Fibroblast of skin of left quadriceps (primary cell): ENCODE data around the gene PTCH1.

Experiments
- DNase-seq, 2 experiments: peaks; one replicate each; pipeline ENCODE4 v3.0.0-alpha.2; 2013; ENCODE audit warnings: low read depth in 2 of 2

Gene PTCH1

DNA sequence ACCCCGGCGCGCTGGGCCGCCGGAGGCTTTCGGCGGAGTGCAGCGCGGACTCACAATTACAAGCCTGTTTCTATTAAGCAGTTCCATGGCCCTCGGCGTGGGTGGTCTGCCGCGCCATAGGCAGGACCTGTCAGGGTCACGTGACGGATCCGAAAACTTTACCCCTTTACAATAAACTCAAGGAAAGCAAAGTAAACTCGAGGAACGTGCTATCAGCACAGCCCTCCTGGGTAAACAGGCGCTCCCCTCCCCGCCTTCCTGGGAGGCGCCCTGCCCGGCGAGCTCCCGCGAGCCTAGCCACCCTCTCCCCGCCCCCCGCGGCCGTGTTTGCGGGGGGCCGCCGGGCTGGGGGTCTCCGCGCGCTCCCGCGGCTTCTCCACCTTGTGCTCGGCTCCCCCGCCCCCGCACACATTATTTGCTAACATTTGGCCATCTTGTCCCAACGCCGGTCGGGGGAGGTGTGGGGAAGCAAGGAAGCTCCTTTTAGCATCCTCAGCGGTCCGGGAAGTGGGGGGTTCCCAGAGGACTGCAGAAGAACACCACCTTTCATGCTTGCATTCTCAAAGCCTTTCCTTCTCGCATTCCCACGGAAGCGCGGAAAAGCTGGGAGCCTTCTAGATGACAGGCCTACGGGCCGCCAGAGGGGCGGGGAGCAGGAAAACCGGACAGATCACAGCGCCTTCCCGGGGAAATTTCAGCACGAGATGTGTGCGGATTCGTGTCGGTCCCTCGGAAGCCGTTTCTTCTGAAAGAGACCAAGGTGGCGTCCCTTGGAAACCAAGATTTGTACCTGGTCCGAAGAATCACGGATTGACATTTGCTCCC lies at the start of gene PTCH1:
PTCH1 (minus strand) TSS at position 238 of the 825 bp plus-strand sequence.
- DNase-seq, result no peak

DNA sequence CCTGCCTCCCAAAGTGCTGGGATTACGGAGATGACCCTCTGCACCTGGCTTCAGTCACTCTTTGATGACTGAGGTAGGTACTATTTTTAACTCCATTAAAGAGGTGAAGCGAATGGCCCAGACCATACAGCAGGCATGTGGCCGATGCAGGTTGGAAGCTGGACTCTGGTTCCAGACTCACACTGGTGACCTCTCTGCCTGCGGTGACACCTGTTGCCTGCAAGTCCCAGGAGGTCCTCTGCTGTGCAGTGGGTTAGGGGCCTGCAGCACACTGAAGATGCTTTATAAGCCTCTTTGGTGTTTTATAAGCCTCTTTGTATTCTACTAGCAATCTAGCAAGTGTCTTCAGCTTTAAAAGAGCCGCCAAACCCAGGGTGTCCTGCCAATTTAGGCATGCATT lies 49.2 kb upstream of the PTCH1 start:
- DNase-seq, result no peak

DNA sequence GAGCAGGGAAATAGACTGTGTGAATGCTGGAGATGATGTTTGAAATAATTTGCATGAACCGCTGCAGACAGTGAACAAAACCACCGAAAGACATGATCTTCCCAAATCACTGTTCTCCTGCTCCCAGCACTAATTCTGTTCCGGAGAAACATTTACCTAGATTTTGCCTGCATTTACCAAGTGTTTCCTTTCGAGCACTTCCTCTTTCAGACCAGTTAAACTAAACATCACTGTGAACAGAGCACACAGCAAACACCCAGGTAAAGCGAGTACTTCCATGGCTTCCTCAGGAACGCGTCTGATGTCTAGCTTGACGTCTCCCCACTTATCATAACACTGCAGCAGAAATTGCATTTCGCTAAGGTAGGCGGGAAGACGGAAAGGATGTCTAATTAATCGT lies 45.1 kb upstream of the PTCH1 start:
- no peak for DNase-seq

DNA sequence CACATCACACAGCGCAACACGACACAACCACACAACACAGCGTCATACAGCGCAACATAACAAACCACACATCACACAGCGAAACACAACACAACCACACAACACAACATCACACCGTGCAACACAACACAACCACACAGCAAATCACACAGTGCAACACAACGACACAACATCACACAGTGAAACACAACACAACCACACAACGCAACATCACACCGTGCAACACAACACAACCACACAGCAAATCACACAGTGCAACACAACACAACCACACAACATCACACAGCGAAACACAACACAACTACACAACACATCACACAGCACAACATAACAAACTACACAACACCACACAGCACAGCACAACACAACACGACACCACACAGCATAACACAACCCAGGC lies 40.4 kb upstream of the PTCH1 start:
- no peak for DNase-seq

DNA sequence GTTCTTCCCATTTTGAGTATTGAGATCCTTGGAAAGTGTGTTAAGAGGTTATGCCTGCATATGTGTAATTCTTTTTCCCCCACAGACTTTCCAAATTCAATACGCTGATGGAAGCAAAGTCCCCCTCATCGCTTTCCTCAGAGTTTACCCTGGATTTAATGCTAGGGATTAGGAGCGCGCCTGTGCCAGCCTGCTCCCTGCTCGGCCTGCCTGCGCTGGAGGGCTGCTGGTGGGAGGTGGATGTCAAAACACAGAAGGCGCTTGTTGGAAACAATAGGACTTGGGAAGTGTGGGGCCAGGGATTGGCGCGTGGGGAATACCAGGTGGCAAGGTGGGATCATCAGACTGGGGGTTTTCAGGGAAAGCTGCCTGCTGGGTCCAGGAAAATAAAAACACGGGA lies 39.8 kb upstream of the PTCH1 start:
- DNase-seq, result no peak

DNA sequence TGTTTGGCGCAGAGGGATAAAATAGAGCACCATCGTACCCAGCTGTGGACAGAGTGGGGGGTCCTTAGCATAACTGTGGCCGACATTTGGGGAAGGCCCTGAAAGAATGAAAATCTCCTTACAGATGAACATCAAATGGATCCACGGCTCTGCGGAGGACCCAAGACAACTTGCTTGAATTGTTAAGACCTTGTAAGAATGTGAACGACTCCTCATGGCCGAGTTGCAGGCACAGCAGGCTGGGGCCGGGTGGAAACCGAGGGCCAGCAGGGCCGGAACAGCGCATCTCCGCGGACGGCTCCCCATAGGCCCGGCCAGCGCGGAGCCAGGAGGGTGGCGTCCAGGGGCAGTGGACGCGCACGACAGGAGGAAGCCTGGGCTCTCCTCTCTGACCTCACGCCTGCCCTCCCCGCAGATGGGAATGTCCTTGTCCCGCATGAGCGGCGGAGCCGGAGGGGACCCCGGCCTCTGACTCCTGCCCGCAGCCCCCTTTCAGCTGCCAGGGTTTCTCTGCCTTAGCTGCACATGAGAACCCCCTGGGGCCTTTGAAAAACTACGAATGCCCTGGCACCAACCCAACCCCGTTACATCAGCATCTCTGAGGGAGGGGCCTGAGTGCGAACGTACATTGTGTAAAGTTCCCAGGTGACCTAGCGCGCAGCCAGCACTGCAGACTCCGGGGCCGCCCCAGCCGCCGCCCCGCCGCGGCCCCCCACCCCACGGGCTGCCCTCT lies 36.2 kb upstream of the PTCH1 start:
- DNase-seq, result no peak

DNA sequence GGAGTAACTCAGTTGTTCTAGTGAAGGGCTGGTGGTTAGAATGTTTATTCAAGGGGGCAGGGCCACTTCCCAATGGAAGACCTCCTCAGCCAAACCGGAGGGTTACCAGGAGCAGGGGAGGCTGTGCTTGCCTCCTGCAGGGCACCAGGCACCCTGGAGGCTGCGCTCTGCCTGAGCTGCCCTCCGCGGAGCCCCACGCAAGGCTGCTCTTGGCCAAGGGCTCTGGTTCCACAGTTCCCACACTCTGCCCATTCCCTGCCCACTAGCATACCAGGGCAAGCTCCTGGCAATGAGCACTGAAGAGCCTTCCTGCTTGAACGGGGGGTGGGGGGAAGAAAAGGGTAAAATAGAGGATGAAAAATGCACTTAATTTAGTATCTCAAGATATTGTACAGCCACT lies 35.5 kb upstream of the PTCH1 start:
- no peak for DNase-seq

DNA sequence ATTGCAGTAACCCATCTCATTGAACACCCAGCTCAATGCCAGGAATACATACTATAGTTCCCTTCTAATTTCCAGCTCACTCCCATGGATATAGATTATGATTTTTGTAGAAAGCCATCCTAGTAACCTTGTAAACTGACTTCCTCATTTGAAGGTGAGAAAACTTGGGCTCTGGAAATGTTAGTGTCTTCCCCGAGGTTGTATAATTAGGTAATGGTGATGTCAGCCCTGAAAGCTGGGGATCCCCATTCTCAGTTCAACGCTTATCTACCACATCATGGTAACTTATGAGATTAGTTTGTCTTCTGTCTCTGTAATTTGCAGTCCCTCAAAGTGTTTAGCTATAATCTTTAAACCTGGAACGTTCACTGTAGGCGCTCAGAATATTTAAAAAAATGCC lies 34.6 kb upstream of the PTCH1 start:
- no peak for DNase-seq

DNA sequence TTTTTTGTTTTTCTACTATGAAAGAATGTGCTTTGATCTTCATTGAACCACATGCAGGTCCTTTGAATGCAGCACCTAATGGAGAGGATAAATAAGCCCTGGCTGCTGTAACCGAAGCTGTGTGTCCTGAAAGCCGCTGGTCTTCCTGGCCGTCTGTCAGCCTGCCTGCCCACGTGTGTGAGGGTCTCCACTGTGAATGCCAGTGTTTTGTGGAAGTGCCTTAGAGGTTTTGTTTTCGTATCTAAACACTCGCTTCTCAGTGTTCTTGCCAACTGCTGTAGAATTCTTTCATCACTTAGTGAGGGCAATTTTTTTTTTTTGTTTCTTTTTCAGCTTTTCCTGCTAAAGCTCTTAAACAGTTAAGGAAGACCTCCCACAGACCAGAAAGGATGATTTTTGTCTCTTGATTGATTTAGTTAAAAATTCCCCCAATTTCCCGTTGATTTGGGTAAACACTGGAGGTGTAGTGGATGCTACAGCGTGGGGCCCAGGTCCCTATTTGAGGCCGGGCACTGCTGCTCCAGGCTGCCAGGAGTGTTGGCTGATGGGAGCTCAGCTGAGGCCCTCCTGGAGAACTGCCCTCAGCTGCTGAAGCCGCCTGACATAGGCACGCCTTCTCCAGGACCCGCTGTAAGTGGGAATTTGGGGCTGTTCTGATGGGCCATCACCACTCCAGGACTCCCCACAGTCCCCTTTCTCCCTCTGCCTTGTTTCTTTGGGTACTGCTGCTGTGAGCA lies 29.2 kb upstream of the PTCH1 start:
- DNase-seq, result no peak

DNA sequence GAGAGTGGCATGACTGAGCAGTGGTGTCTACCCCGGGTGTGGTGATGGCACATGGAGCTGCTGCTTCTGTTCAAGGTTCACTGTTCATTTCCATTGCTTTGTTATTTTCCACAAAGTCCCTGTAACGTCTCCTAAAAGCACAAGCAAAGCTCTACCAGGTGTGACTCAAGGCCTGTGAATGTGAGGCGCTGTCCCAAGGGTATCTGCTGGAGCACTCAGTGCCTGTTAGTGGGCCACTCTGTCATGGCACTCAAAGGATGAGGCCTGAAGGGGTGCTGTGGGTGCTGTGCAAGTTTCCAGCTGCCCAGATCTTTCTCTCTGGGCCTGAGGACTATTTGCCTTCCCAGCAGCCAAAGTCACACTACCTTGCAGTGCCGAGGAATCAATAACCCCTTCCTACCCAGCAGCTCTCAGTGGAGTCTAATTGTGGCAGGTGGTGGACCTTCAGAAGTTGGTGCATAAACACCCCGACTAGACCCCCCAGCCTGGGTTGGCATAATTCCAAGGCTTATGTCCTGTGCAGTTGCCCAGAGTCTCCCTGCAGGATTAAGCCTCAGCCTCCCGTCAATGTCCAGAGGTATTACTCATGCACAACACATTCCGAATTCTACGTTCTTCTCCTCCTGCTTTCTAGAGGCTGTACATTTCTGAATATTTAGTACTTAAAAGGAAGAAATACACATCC lies 17.4 kb upstream of the PTCH1 start:
- DNase-seq, result no peak

DNA sequence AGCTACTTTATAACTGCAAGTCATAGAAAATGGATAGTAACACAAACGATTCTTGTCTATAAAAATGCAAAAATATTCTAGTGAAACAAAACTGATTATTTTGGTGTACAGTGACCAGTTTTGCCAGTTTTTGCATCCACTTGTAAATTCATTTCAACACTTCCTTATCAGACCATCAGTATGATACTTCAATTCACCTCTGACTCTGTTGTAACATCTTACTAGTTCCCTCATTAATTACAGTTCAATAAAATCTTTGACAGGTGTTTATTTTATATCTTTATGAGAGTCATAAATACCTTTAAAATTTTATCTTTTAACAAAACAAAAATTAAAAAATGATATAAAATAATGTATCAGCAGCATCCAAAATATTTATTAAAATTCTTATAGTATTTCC lies 13.1 kb upstream of the PTCH1 start:
- no peak for DNase-seq

DNA sequence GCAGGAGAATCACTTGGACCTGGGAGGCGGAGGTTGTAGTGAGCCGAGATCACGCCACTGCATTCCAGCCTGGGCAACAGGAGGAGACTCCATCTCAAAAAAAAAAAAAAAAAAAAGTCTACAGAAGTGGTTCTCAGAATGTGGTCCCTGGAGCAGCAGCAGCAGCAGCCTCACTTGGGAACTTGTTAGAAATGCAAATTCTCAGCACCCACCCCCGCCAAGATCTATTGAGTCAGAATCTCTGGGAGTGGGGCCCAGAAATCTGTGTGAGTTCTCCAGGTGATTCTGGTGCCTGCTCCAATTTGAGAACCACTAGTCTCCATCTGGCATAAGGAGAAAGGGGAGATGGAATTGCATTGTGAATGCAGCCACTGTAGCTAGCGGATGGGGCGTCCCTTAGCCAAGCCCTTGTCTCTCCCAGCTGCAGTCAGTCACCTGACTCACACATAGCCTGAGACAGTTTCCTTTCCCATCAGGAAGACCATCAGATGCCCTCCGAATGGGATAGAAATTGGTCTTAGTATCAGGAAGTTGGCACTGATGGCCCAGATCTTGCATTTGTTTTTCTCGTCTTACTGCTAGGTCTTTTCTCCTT lies 12.2 kb upstream of the PTCH1 start:
- no peak for DNase-seq

DNA sequence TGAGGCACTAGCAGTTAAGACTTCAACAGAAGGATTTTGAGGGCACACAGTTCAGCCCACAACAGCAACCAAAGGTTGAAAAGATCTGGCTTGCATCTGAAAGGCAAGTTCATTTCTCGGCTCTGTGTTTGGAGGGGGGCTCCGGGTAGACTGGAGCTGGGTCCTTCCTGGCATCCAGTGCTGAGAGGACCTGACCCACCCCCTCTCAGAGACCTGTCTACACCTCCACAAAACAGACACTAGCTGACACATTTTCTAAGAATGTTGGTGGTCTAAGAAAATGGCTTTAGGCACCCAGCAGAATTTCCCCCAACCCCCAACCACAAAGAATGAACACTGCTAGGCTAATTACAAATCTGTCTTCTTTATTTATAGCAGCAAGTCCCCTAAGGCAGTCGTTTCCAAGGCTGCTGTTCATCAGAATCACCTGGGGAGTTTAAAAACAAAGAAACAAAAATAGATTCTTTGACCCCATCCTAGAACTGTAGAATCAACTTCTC lies 6.2 kb upstream of the PTCH1 start:
- no peak for DNase-seq

DNA sequence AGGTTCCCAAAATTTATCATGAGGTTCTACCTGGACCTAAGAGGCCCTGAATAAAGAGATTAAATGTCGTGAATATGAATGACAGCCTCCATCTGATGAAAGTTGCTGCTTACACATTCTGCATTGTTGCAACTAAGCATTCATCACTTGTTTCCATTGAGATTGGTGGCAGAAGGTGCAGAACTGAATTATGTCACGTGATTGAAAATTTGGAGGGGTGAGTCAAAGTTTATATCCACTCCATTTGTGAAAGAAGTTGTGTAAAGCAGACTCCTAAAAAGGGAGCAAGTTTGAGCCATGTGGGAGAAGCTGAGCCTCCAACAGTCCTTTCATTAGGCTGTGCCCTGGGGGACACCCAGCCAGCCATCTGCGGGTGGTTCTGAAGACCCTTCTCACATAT lies 4.9 kb upstream of the PTCH1 start:
- no peak for DNase-seq

DNA sequence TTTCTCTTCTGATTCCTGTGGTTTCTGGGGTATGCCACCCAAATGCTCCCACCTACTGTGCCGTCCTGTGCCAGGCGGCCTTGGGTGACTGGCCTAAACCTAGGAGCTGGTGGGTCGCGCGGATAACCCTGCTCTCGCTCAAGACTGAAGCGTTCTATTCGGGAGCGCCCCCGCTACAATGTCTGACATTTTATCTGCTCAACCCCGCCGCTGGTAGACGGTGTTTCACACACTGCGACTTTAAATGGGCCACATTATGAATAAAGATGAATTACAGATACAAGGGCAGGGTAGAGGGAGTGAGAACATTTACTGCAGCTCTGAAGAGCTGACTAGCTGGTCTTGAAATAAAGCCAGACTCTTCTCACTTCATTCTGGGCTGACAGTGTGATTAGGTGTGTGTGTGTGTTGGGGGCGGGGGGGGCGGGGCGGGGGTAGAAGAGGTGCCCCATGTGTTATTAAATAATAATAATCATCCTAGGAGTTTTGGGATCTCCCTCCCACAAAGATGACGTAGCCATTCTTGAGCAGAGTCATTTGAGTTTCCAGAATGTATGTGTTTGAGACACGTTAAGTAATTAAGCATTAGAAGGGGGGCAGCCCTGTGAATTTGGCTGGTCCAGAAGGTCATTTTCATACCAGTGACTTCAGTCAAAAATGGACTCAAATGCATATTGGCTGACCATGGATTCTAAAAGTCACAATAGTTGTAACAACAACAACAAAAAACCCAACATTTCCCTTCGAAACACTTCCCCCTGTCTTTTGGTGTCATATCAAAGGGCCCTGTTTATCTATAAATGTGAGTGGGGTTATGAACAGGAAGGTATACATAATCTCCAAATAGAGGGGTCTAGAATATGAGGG lies 1.0 kb upstream of the PTCH1 start:
- no peak for DNase-seq

DNA sequence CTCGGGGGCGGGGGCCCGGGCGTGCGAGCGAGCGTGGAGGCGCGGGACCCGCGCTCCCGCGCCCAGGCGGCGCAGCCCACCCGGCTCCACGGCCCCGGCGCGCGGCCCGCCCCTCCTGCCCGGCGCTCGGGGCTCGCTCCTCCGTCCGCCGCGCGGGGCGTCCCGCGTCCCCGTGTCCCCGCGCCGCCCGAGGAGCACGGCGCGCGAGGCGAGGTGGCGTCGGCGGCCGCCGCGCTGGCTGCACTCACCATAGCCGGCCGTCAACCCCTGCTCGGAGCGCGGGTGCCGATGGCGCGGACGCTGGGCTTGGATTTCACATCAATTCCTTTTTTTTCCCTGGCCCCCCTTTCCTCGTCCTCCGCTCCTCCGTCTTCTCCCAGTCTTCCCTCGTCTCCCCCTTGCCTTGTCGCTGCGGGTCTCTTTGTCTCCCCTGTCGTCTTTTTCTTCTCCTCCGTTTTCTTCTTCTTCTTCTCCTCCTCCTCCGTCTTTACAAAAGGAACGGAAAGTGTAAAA lies 494 bp downstream of the PTCH1 start:
- DNase-seq, result no peak

DNA sequence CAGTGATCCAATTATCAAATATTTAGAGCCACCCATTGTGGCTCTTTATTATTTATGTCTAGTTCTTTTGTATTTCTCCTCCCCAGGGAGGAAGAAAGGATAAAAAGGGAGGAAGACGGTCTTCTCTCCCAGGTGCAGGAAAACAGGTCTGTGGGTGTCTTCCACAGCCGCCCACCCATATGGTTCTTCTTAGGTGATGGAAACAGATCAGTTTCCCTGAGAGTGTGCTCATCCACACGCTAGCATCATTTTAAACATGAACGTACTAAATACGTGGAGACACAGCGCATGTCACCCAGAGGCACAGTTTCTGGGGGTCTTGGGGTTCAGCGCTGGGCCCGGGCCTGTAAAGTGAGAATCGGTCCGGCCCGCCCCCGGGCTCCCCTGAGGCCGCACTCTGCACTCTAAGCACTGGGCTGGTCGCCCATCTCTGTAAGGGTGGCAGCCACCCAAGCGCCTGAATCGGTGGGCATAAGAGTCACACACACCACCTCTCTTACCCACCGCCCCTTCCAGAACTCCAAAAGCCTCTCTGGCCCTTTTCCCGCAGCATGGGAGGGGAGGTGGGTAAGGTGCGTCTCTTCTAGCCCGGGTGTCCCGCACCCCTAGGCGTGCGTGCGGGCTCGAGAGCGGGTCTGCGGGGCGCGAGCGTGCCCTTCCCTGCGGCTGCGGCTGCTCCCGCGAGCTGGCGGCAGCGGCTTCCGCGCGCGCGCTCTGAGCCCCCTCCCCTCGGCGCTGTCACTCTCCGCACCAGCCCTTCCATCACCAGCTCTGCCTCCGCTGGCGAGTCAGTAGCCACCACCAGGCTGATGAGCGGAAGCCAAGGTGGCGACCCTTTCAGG lies 1.3 kb downstream of the PTCH1 start:
- no peak for DNase-seq

DNA sequence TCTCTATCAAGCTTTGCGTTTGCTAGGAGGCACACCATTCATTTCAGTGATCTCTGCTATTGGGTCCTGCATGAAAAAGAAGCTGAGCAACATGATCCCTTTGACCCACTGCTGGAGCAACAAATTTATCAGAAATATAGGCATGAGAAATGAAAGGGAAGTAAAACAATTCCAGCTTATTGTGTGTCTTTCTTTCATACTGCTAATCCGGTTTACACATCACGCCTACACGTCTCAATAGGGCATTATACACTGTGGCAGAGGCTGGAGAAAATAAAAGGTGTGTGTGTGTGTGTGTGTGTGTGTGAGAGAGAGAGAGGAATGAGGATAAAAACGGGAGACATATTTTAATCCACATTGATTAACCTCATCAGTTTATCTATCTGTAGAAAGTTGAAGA lies 2.4 kb downstream of the PTCH1 start:
- no peak for DNase-seq

DNA sequence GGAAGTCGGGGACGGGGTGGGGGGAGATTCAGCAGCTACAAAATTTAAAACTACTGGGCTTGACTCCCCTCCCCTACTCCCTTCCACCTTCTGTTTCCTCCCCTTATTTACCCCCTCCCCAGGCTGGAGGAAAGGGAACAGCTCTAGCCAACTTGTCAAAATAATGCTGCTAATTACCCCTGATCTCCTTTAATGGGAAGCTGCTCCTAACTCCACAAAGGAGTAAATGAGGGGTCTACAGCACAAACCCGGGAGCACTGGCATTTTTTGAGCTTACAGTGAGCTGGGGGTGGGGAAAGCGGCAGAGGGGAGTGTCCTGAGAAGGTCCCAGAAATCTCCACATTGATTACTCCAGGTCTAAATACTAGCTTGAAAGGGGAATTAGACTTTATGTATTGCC lies 3.1 kb downstream of the PTCH1 start:
- no peak for DNase-seq
